ENCODE measurements around the gene TMEM92. TPM values are rescaled to one million over a fixed set of nuclear protein-coding genes. Genes with fewer than 3 reads are reported as not detected.

Gene TMEM92
- total RNA-seq, 1 donor from 2014 or later, result not detected

GRCh38 chr17:50328363-50329325 is 54.4 kb downstream of the TMEM92 start:
- no peak for DNase-seq (ENCODE audit: low read depth in 2 of 2)

DNA sequence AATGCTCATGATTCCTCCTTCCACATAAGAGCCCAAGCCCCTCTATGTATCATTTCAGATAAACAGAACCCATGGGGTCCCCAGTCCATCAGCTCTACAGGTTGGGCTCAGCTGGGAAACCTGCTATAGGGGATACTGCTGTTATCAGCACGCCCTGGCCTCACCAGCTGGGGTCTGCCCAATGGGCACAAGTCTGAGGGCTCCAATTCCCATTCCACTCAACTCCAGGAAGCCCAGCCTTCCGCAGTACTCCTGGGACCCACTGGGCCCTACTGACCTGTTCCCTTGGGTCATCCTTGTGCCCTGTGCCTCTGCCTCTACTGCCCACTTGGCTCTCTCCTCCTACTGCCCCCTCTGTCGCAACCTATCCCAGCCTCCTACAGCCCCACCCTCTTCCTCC is 55.5 kb downstream of the TMEM92 start:
- no peak for DNase-seq (ENCODE audit: low read depth in 2 of 2)

DNA sequence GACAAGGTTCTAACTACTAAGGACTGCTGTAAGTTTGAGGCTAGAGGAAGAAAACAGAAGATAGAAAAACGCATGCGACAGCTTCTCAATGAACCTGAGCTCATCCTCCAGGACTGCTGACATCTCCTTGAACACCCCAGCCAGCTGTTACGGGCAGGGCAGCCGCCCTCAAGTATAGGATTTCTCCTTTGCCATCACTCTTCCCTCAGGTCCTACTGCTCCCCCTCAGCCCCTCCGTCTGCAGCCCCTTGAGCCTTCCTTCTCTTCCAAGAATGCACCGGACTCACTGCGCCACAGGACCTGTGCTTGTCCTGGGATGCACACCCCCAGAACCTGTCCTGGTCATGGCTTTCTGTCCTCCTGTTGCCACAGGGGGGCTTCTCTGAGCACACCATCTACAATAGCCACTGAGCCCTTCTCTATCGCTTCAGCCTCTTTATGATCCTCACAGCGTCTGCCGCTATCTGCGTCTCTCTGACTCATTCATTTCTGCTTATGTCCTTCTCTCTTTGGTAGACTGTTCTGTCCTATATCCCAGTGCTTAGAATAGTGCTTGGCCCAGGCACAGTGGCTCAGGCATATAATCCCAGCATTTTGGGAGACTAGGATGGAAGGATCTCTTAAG is 56.0 kb downstream of the TMEM92 start:
- no peak for DNase-seq (ENCODE audit: low read depth in 2 of 2)

Other genes with a start within 250 kb of the TMEM92 start
- 112 and 162 TPM in 2 replicates for gene ITGA3, start 218.4 kb upstream of the TMEM92 start, total RNA-seq
- gene PDK2, start 179.1 kb upstream of the TMEM92 start, total RNA-seq, result 11.6 and 13.3 TPM in 2 replicates
- gene SAMD14, start 144.3 kb upstream of the TMEM92 start, total RNA-seq, result 3.2 and 3.5 TPM in 2 replicates
- 16.1 and 25.8 TPM in 2 replicates for gene PPP1R9B, start 123.8 kb upstream of the TMEM92 start, total RNA-seq
- gene SGCA, start 108.5 kb upstream of the TMEM92 start, total RNA-seq, result not detected in 2 replicates
- gene COL1A1, start 72.8 kb upstream of the TMEM92 start, total RNA-seq, result 7.2 and 12.5 TPM in 2 replicates
- gene XYLT2, start 71.7 kb downstream of the TMEM92 start, total RNA-seq, result 15.3 and 18.5 TPM in 2 replicates
- gene MRPL27, start 98.7 kb downstream of the TMEM92 start, total RNA-seq, result 42.1 and 55.8 TPM in 2 replicates
- gene EME1, start 98.8 kb downstream of the TMEM92 start, total RNA-seq, result 0.79 and 1.5 TPM in 2 replicates
- gene LRRC59, start 123.1 kb downstream of the TMEM92 start, total RNA-seq, result 92.3 and 95.9 TPM in 2 replicates
- gene ACSF2, start 151.8 kb downstream of the TMEM92 start, total RNA-seq, result 4.6 and 5.0 TPM in 2 replicates
- gene CHAD, start 194.4 kb downstream of the TMEM92 start, total RNA-seq, result under 0.01 TPM in 1 of 2 replicates, not detected in the other
- 10.9 and 14.5 TPM in 2 replicates for gene RSAD1, start 204.4 kb downstream of the TMEM92 start, total RNA-seq
- gene MYCBPAP, start 234.0 kb downstream of the TMEM92 start, total RNA-seq, result under 0.01 and 0.20 TPM in 2 replicates

All from lung microvascular endothelial cell (primary cell).